Trophoblast cell (in vitro differentiated cells and primary cell): ENCODE measurements around the gene EPB42.

Experiments used
- DNase-seq, 2 donors: peaks; one replicate each; pipeline ENCODE4 v3.0.0-alpha.2; 2016
- H2AFZ ChIP-seq: 2 replicates; pipeline ENCODE4 v1.6.1; 2013; ENCODE audit warnings: low read length, moderate library complexity, mild to moderate bottlenecking; ENCODE audit not compliant: insufficient read depth, poor library complexity
- H2AK5ac ChIP-seq: 2 replicates; pipeline ENCODE4 v1.6.1; 2013; ENCODE audit warnings: mild to moderate bottlenecking, low read length
- H2BK120ac ChIP-seq: 2 replicates; pipeline ENCODE4 v1.6.1; 2013; ENCODE audit warnings: low read length, mild to moderate bottlenecking, moderate library complexity; ENCODE audit not compliant: insufficient read depth, poor library complexity
- H2BK12ac ChIP-seq: 2 replicates; pipeline ENCODE4 v1.6.1; 2013; ENCODE audit warnings: mild to moderate bottlenecking, low read length, moderate library complexity
- H2BK5ac ChIP-seq: 2 replicates; pipeline ENCODE4 v1.6.1; 2013; ENCODE audit warnings: low read length, low read depth, moderate library complexity, mild to moderate bottlenecking; ENCODE audit not compliant: poor library complexity
- H3K14ac ChIP-seq: 2 replicates; pipeline ENCODE4 v1.6.1; 2013; ENCODE audit warnings: mild to moderate bottlenecking, low read length
- H3K18ac ChIP-seq: 2 replicates; pipeline ENCODE4 v1.6.1; 2013; ENCODE audit warnings: mild to moderate bottlenecking, low read length
- H3K23ac ChIP-seq: 2 replicates; pipeline ENCODE4 v1.6.1; 2013; ENCODE audit warnings: low read length
- H3K27ac ChIP-seq: 2 replicates; pipeline ENCODE4 v1.5.1; 2013; ENCODE audit warnings: low read depth, mild to moderate bottlenecking, inconsistent platforms, low read length, moderate library complexity
- H3K27me3 ChIP-seq: 2 replicates; pipeline ENCODE4 v1.6.1; 2013; ENCODE audit warnings: inconsistent platforms, mild to moderate bottlenecking, low read length, moderate library complexity; ENCODE audit not compliant: insufficient read depth
- H3K36me3 ChIP-seq, 2 experiments: 1 replicate in 1 of 2; 2 replicates in 1 of 2; pipeline ENCODE4 v1.6.1; 2013; ENCODE audit warnings: low read length in 2 of 2, mild to moderate bottlenecking in 2 of 2, moderate library complexity in 1 of 2; ENCODE audit not compliant: insufficient read depth in 2 of 2, control insufficient read depth in 1 of 2
- H3K4ac ChIP-seq: 2 replicates; pipeline ENCODE4 v1.6.1; 2013; ENCODE audit warnings: low read depth, mild to moderate bottlenecking, low read length, moderate library complexity
- H3K4me1 ChIP-seq, 2 experiments: 1 replicate in 1 of 2; 2 replicates in 1 of 2; pipeline ENCODE4 v1.6.1; 2013; ENCODE audit warnings: low read length in 2 of 2, mild to moderate bottlenecking in 2 of 2, moderate library complexity in 1 of 2; ENCODE audit not compliant: insufficient read depth in 2 of 2, control insufficient read depth in 1 of 2
- H3K4me2 ChIP-seq: 2 replicates; pipeline ENCODE4 v1.6.1; 2013; ENCODE audit warnings: inconsistent platforms, mild to moderate bottlenecking, low read length, moderate library complexity
- H3K4me3 ChIP-seq: 2 replicates; pipeline ENCODE4 v1.5.1; 2013; ENCODE audit warnings: mild to moderate bottlenecking, low read depth, low read length, inconsistent platforms
- H3K79me1 ChIP-seq: one replicate; pipeline ENCODE4 v1.6.1; 2013; ENCODE audit warnings: low read length
- H3K79me2 ChIP-seq: 2 replicates; pipeline ENCODE4 v1.6.1; 2013; ENCODE audit warnings: low read length, mild to moderate bottlenecking; ENCODE audit not compliant: control insufficient read depth, insufficient read depth, poor library complexity
- H3K9ac ChIP-seq: 2 replicates; pipeline ENCODE4 v1.6.1; 2013; ENCODE audit warnings: mild to moderate bottlenecking, low read length
- H3K9me3 ChIP-seq: 2 replicates; pipeline ENCODE4 v1.6.1; 2013; ENCODE audit warnings: low read depth, mild to moderate bottlenecking, control low read depth, inconsistent platforms, low read length; ENCODE audit not compliant: insufficient read depth
- H4K12ac ChIP-seq: 2 replicates; pipeline ENCODE4 v1.6.1; 2013; ENCODE audit warnings: low read depth, mild to moderate bottlenecking, low read length, moderate library complexity
- H4K8ac ChIP-seq: 2 replicates; pipeline ENCODE4 v1.6.1; 2013; ENCODE audit warnings: low read depth, mild to moderate bottlenecking, low read length, moderate library complexity
- H4K91ac ChIP-seq: one replicate; pipeline ENCODE4 v1.6.1; 2013; ENCODE audit warnings: low read depth, mild to moderate bottlenecking, low read length, moderate library complexity
- WGBS: extraction: QIAGEN DNeasy Blood & Tissue Kit; methylation state at CpG from one replicate; pipeline ENCODE4 v1.1.7; 2013; ENCODE audit warnings: missing lambda C conversion rate; ENCODE audit not compliant: insufficient read length, insufficient coverage; ENCODE audit errors: extremely low coverage; 5-methylcytosine and 5-hydroxymethylcytosine counted together

EPB42 gene

GRCh38 chr15:43189296-43189695, 31.5 kb downstream of the EPB42 start:
- no peak overlapping the region for H3K4me3 ChIP-seq
- WGBS: no CpG with 5 or more reads among the region's 2 CpGs
- no peaks in the 10 kb centered on the region for H3K9me3 ChIP-seq
- no peak overlapping the region for H4K12ac ChIP-seq
- no peak overlapping the region for H3K4me2 ChIP-seq
- H3K4ac ChIP-seq: no peak overlapping the region
- H3K14ac ChIP-seq: no peak overlapping the region
- H3K18ac ChIP-seq: no peak overlapping the region
- no peak overlapping the region for H3K23ac ChIP-seq
- no peak overlapping the region for H2AK5ac ChIP-seq
- H4K91ac ChIP-seq: no peak overlapping the region
- no peak overlapping the region for H2BK5ac ChIP-seq
- H3K9ac ChIP-seq: no peak overlapping the region
- peaks cover 11 to 18% of the 10 kb centered on the region in 2 experiments for H3K36me3 ChIP-seq
- peaks cover 4% of the 10 kb centered on the region for H3K79me2 ChIP-seq
- DNase-seq: no peak
- H2BK120ac ChIP-seq: no peak overlapping the region
- no peak overlapping the region for H3K27ac ChIP-seq
- no peak overlapping the region for H2BK12ac ChIP-seq
- H3K4me1 ChIP-seq: peaks cover 0 to 5% of the 10 kb centered on the region in 2 experiments
- H3K79me1 ChIP-seq: peaks cover 4% of the 10 kb centered on the region
- H2AFZ ChIP-seq: no peak overlapping the region
- H3K27me3 ChIP-seq: no peaks in the 10 kb centered on the region
- no peak overlapping the region for H4K8ac ChIP-seq

DNA sequence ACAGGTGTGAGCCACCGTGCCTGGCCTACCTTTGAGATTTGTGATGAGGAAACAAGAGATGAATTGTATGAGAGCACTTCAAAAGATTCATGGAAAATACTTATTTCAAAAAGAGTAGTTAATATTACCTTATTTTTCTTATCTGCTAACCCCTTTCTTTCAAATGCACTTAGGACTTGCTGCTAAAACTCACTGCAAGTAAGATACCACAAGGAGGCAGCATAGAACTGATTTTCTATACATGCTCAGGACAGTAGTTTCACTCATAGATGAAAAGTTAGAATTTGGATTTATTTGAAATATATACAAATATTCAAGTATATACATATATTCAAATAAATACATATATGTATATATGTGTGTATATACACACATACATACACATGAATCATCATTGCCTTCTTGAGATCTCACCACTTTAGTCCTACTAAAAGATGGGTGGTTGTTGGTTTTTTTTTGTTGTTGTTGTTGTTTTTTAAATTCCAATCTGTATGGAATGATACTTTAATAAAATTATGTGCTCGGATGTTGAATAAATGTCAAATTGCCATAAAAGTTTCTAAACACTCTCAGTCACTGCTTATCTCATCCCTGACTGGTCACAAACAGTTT, 33.2 kb downstream of the EPB42 start:
- Histone ChIP-seq H2BK5ac (no peak overlapping the region), H4K91ac (no peak overlapping the region), H3K27ac (no peak overlapping the region), H3K14ac (no peak overlapping the region), H3K9me3 (no peaks in the 10 kb centered on the region), H2BK120ac (no peak overlapping the region), H3K79me2 (peaks cover 4% of the 10 kb centered on the region), H3K4me3 (no peak overlapping the region), H3K36me3 (peaks cover 10 to 19% of the 10 kb centered on the region in 2 experiments), H2BK12ac (no peak overlapping the region), H3K79me1 (peaks cover 4% of the 10 kb centered on the region), H4K12ac (no peak overlapping the region), H3K23ac (no peak overlapping the region), H3K4me1 (peaks cover 0 to 5% of the 10 kb centered on the region in 2 experiments), H3K4ac (no peak overlapping the region), H4K8ac (no peak overlapping the region), H3K4me2 (no peak overlapping the region), H3K27me3 (no peaks in the 10 kb centered on the region), H3K18ac (no peak overlapping the region), H2AK5ac (no peak overlapping the region), H3K9ac (no peak overlapping the region), H2AFZ (no peak overlapping the region)
- DNase-seq: peak in 1 of 2 donors; percentile 70
- WGBS: no CpG with 5 or more reads among the region's 2 CpGs

- H3K4me3 ChIP-seq: peak overlapping the region; percentile 91
- H3K4me1 ChIP-seq: peaks cover 0 to 5% of the 10 kb centered on the region in 2 experiments
- no peak overlapping the region for H3K23ac ChIP-seq
- H3K9ac ChIP-seq: peak overlapping the region; percentile 15
- peaks cover 13 to 14% of the 10 kb centered on the region in 2 experiments for H3K36me3 ChIP-seq
- H4K12ac ChIP-seq: peak overlapping the region; percentile 31
- H2BK5ac ChIP-seq: no peak overlapping the region
- no peaks in the 10 kb centered on the region for H3K27me3 ChIP-seq
- peak overlapping the region; percentile 59 for H4K8ac ChIP-seq
- H3K4ac ChIP-seq: no peak overlapping the region
- H2AK5ac ChIP-seq: no peak overlapping the region
- no peak overlapping the region for H2BK120ac ChIP-seq
- peak overlapping the region; percentile 7 for H4K91ac ChIP-seq
- no CpG with 5 or more reads among the region's 13 CpGs for WGBS
- peak overlapping the region; percentile 77 for H2AFZ ChIP-seq
- H3K79me2 ChIP-seq: peaks cover 4% of the 10 kb centered on the region
- H3K18ac ChIP-seq: peak overlapping the region; percentile 67
- H2BK12ac ChIP-seq: no peak overlapping the region
- no peak overlapping the region for H3K27ac ChIP-seq
- DNase-seq: no peak
- peaks cover 4% of the 10 kb centered on the region for H3K79me1 ChIP-seq
- H3K4me2 ChIP-seq: peak overlapping the region; percentile 95
- H3K9me3 ChIP-seq: no peaks in the 10 kb centered on the region
- no peak overlapping the region for H3K14ac ChIP-seq
Observed at GRCh38 chr15:43186003-43186353, 34.8 kb downstream of the EPB42 start.

DNA sequence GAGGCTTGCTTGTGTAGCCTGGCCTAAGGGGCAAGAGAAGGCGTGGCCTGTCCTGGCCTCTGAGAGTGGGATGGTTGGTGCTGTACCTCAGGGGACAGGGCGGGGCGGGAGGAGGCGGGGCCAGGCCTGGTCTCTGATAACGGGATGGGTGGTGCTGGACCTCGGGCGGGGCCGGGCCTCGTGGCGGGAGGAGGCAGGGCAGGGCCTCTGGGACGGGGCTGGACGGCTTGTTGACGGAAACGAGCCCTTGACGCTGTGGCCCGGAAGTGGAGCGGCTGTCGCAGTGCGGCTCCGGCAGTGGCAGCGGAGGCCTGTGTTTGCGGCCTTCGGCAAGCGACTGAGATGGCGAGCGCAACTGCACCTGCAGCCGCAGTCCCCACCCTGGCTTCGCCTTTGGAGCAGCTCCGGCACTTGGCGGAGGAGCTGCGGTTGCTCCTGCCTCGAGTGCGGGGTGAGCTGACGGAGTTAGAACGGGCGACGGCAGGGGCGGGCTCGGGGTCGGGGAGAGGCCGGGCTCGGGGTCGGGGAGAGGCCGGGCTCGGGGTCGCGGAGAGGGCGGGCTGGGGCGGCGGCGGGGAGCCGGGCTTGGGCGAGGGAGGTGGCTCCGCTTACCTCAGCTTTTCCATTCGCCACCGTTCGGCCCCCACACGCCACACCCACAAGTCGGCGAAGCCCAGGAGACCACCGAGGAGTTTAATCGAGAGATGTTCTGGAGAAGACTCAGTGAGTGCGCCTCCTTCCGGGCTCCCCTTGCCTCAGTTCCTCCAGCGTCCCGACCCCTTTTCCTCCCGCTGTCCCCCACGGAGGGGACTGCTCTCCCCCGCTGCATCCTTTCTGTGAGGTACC, 35.4 kb downstream of the EPB42 start, which contains the start of gene CCNDBP1:
CCNDBP1 (plus strand) TSS at position 247 of the 846 bp plus-strand sequence; CDS start at position 343, 96 bp downstream.
- H3K4me1 ChIP-seq: peaks cover 0 to 5% of the 10 kb centered on the region in 2 experiments
- WGBS: no CpG with 5 or more reads among the region's 69 CpGs
- H4K8ac ChIP-seq: peak within 1 kb of the TSS; percentile 68
- peaks cover 4% of the 10 kb centered on the region for H3K79me1 ChIP-seq
- peak within 1 kb of the TSS; percentile 55 for H3K14ac ChIP-seq
- H3K4me2 ChIP-seq: peak within 1 kb of the TSS; percentile 95
- no peaks in the 10 kb centered on the region for H3K27me3 ChIP-seq
- H3K9ac ChIP-seq: peak within 1 kb of the TSS; percentile 83
- H2BK12ac ChIP-seq: no peak within 1 kb of the TSS
- H3K23ac ChIP-seq: no peak within 1 kb of the TSS
- peak within 1 kb of the TSS; percentile 49 for H4K91ac ChIP-seq
- no peak within 1 kb of the TSS for H2AK5ac ChIP-seq
- peak within 1 kb of the TSS; percentile 67 for H3K18ac ChIP-seq
- H3K9me3 ChIP-seq: no peaks in the 10 kb centered on the region
- H3K4me3 ChIP-seq: peak within 1 kb of the TSS; percentile 91
- DNase-seq: peak; percentile 93 to 94
- H4K12ac ChIP-seq: peak within 1 kb of the TSS; percentile 57
- no peak within 1 kb of the TSS for H2BK120ac ChIP-seq
- peak within 1 kb of the TSS; percentile 24 for H3K27ac ChIP-seq
- H3K79me2 ChIP-seq: peaks cover 4% of the 10 kb centered on the region
- H2AFZ ChIP-seq: peak within 1 kb of the TSS; percentile 77
- H2BK5ac ChIP-seq: no peak within 1 kb of the TSS
- peak within 1 kb of the TSS; percentile 9 for H3K4ac ChIP-seq
- peaks cover 12 to 13% of the 10 kb centered on the region in 2 experiments for H3K36me3 ChIP-seq
